ENCODE measurements around the gene PTGDS.

PTGDS gene

DNA sequence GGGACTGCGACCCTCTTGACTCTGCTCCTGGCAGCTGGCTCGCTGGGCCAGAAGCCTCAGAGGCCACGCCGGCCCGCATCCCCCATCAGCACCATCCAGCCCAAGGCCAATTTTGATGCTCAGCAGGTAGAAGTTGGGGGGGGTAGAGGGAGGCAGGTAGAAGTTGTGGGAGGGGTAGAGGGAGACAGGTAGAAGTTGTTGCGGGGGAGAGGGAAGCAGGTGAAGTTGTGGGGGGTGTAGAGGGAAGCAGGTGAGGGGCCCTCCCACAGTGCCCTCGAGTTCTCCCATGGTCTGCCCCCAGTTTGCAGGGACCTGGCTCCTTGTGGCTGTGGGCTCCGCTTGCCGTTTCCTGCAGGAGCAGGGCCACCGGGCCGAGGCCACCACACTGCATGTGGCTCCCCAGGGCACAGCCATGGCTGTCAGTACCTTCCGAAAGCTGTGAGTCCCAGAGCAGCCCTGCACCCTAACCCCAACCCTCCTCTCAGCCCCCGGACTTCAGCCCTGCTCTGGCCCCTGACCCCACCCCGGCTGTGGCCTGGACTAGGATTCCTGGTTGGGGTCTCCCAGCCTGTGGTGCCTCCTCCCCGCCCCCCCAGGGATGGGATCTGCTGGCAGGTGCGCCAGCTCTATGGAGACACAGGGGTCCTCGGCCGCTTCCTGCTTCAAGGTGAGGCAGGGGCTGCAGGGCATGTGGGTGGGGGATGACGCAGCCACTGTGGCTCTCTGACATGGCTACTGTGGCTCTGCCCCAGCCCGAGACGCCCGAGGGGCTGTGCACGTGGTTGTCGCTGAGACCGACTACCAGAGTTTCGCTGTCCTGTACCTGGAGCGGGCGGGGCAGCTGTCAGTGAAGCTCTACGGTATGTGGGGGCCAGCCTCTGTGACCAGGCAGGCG, 31.7 kb upstream of the PTGDS start:
- no peak for DNase-seq (ENCODE audit: low read depth in 2 of 2)

DNA sequence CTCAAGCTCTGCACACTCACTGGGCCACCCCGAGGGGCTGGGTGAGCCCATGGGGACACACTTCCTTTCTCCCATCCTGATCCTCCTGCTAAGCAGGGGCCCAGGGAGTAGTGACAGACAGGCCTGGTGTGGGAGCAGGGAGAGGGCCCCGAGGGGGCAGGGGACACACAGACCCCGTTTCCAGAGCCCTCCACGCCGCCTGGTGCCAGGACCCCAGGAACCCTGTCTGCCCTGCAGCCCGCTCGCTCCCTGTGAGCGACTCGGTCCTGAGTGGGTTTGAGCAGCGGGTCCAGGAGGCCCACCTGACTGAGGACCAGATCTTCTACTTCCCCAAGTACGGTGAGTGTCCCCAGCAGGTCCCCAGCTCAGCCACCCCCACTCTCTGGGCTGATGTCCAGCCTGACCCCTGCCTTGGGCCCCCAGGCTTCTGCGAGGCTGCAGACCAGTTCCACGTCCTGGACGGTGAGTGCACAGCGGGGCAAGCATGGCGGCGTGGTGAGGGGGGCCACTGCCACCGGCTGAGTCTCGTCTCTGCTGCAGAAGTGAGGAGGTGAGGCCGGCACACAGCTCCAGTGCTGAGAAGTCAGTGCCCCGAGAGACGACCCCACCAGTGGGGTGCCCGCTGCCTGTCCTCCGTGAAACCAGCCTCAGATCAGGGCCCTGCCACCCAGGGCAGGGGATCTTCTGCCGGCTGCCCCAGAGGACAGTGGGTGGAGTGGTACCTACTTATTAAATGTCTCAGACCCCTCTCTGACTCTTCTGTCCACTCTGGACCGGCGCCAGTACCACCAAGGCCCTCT, 30.9 kb upstream of the PTGDS start:
- no peak for DNase-seq (ENCODE audit: low read depth in 2 of 2)

DNA sequence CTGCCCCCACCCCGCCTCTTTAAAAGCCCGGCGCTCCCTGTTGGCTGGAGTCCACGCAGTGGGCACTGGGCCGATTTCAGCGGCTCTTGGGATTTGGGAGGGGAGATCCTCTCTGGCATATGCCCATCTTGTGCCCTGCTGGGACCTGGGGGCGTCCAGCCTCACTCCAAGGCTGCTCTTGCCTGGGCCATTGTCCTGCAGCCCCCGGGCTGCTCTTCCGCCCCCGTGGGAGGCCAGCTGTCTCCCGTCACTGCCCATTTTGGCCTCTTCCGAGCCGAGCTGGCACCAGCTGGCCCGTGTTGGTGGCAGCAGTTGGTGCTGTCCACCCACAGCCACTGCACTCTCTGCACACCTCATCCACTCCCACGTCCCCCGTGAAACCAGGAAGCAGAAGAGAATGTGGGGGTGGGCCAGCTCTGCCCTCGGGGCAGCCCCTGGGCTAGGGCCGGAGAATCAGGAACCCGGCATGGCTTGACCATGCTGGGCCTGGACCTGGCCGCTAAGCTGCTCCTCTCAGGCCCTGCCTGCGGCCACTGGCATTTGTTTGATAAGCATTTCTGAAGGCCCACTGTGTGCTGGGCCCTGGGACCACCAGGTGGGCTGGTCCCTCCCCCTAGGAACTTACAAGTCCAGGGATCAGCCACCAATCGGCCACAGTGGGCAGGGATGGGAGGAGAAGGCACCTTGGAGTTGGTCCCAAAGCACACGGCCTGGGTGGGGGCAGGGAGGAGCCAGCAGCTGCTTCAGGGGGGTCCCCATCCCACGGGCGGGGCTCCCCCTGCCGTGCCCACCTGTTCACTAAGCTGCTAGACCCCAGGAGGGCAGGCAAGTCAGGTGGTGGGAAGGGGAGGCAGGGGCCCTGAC, 30.0 kb upstream of the PTGDS start:
- DNase-seq (ENCODE audit: low read depth in 2 of 2) = no peak

DNA sequence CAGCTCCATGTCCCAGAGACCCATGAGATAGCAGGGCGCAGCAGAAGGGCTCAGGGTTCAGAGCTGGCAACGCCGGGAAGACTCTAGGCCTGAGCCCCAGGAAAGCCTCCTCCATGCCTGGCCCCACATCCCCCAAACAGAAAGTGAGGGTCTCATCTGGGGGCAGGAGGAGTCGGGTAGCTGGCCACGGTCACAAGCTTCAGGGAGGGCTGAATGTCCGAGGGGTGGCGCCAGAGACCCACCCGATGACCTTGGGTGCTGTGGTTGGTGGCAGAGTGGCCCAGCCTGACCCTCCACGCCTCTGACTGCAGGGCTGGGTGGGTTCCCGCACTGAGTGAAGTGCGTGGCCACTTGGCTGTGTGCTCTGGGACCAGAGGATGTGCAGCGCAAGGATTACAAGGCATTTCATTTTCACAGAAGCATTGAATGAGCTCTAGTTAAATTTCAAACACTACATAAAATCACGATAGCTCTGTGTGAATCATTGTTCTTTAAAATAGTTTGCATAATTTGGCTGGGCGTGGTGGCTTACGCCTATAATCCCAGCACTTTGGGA, 29.3 kb upstream of the PTGDS start:
- DNase-seq (ENCODE audit: low read depth in 2 of 2) = no peak

DNA sequence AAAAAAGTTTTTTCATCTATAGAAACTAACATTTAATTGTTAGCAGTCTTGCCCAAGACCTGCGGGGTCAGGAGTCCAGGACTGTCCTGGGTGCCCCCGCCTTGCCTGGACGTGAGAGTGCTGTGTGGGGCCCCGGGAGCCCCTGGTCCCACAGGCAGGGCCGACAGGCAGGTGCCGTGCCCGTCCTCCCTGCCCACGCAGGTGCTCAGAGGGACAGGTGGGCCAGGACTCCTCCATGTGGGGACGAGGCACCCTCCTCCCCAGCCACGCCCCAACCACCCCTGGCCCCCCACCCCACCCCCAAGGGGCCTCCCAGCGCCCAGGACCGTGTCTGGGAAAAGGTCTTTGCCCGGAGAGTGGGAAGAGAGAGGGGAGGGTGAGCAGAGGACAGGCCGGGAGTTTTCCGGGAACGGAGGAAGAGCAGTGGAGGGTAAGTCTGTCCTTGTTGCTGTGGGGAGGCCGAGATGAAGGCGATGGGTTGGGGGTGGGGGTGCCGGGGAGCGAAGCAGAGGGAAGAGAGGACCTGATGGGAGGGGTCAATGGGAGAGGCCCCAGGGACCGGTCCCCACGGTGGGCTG, 28.0 kb upstream of the PTGDS start:
- no peak for DNase-seq (ENCODE audit: low read depth in 2 of 2)

DNA sequence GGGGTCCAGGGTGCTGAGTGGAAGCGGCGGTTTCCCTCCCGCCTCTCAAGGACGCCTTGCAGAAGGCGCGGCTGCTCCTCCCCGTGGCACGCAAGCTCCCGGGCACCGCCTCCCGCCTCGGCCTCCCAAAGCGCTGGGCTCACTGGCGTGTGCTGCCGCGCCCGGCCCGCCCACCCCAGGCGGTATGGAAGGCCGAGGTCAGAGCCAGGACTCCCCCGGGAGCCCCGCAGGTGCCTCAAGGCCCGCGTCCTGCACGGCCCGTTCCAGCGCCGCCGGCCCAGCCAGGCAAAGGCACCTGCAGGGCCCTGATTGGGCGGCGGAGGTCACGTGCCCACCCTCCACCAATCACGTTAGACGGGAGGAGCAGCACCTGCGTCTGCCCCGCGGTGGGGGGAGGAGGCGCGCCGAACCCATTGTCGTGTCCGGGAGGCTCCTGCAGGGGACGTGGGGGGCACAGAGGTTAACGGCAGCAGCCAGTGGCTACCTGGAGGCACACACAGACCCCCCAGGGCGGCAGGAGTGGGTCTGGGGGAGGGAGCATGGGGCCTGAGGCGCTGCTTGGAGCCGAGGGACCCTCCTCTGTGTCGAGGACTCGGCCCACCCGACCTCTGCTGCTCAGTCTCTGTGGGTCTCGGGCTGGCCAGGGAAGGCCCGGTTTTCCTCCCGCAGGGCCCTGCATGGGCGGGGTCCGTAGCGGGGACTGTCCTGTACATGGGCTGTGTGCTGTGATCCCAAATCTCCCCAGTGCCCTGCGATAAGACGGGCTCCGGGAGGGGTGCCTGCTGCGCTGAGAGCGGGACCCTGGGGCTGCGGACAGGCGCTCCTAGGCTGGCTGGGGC, 27.3 kb upstream of the PTGDS start:
- DNase-seq (ENCODE audit: low read depth in 2 of 2) = peak; percentile 93

DNA sequence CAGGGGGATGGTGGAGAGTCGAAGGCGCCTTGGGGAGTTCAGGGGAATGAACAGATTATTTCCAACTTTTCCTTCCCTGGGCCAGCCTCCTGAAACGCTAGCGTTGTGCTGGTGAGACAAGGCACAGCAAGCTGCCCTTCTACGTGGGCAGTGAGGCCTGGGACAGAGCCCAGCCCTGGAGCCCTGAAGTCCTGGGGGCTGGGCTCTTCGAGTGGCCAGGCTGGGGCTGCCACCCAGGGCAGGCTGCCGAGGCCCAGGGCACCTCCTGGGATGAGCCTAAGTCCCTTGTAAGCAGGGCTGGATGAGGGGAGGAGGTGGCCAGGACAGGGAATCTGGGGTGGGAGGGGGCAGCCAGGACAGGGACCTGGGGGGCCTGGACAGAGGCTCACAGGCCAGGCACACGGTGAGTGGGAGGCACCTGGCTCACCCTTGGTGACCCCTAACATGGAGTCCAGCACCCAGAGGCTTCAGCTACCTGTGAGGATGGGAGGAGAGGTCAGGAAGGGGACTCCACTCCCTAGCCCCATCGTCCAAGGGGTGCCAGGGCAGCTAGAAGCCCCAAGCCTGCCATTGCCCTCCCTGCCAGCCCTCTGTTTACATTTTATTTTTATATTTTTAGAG, 26.5 kb upstream of the PTGDS start:
- no peak for DNase-seq (ENCODE audit: low read depth in 2 of 2)

DNA sequence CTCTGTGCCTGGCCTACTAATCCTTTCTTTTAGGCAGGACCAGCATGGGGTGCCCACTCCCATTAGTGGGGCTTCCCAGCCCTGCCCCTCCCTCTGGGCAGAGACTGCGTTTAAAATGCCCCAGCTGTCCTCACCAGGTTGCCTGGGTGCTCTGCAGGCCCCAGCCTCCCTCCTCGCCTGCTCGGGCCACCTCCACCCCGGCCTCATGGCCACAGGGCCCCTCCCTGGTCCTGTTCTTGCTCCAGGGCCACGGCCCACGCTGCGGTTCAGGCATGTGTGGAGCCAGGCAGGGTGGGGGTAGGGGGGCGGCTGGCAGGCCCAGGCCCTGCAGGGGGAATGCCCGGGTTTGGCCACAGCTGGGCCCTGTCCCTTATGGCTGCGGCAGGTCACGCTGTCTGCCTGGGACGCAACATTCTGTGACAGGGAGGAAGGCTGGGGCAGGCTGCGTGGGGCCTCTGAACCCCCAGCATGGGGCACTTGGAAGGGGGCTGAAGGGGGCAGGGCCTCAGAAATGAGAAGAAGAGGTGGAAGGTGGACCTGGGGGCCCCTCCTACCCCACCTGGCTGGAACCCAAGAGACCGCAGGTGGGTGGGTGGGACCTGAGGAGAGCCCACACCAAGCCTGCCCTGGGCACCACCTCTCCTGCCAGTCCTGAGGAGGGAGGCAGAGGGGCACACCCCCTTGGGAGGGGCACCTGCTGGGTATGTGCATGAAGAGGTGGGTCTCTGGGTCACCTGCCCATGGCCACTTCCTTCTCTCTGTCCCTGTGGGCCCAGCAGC, 25.6 kb upstream of the PTGDS start, which contains the start of gene LCN12:
LCN12 (plus strand) TSS at position 733 of the 780 bp plus-strand sequence. CDS start 55 bp downstream, outside the sequence.
- DNase-seq (ENCODE audit: low read depth in 2 of 2) = no peak

DNA sequence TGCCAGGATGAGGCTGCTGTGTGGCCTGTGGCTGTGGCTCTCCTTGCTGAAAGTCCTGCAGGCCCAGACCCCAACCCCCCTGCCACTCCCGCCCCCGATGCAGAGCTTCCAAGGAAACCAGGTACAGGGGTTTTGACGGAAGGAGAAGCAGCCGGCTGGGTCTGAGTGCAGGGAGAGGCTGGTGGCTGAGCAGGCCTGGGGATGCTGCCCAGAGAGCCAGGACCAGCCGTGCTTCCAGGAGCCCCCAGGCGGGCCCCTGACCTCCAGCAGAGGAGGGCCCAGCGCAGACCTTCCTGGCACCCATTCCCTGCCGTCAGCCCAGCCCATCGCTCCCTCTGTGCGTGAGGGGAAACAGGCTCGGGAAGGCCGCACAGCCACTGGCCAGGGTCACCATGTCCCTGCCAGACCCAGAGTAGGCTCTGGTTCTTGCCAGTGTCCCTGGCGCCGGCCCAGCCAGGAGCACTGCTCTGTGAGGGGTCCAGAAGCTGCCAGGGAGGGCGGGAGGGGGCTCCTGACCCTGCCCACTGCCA, 24.9 kb upstream of the PTGDS start:
- no peak for DNase-seq (ENCODE audit: low read depth in 2 of 2)

DNA sequence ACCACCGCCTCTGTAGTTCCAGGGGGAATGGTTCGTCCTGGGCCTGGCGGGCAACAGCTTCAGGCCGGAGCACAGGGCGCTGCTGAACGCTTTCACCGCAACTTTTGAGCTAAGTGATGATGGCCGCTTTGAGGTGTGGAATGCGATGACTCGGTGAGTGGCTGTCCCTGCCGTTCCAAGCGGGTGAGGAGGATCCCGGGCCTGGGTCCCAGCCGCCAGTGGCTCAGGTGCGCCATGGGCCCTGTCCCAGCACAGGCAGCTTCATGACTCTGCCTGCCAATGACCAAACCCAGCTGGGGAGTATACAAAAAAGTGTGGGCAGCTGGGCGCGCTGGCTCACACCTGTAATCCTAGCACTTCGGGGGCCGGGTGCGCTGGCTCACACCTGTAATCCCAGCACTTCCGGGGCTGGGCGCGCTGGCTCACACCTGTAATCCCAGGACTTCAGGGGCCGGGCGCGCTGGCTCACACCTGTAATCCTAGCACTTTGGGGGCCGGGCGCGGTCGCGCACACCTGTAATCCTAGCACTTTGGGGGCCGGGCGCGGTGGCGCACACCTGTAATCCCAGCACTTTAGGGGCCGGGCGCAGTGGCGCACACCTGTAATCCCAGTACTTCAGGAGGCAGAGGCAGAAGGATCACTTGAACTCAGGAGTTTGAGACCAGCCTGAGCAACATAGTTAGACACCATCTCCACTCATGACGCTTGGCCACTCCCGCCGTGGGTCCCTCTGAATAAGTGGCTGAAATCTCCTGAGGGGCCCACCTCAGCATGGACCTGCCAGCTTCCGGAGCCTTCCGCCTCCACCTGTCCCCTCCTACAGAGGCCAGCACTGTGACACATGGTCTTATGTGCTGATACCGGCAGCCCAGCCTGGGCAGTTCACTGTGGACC, 24.2 kb upstream of the PTGDS start:
- no peak for DNase-seq (ENCODE audit: low read depth in 2 of 2)

DNA sequence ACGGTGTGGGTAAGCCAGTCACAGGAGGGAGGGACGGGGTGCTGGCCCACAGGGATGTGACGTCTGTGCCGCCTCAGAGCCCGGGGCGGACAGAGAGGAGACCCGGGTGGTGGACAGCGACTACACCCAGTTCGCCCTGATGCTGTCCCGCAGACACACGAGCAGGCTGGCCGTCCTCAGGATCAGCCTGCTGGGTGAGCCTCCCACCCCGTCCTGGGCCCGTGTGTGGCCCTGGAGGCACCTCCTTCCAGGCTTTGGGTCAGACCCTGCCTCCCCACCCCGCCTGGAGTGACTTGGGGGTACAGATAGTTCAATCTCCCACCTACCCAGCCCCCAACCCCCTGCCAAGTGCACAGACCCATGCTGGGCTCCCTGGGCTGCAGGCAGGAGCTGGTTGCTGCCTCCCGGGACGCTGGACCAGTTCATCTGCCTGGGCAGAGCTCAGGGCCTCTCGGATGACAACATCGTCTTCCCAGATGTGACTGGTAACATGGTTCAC, 23.5 kb upstream of the PTGDS start:
- DNase-seq (ENCODE audit: low read depth in 2 of 2) = no peak

DNA sequence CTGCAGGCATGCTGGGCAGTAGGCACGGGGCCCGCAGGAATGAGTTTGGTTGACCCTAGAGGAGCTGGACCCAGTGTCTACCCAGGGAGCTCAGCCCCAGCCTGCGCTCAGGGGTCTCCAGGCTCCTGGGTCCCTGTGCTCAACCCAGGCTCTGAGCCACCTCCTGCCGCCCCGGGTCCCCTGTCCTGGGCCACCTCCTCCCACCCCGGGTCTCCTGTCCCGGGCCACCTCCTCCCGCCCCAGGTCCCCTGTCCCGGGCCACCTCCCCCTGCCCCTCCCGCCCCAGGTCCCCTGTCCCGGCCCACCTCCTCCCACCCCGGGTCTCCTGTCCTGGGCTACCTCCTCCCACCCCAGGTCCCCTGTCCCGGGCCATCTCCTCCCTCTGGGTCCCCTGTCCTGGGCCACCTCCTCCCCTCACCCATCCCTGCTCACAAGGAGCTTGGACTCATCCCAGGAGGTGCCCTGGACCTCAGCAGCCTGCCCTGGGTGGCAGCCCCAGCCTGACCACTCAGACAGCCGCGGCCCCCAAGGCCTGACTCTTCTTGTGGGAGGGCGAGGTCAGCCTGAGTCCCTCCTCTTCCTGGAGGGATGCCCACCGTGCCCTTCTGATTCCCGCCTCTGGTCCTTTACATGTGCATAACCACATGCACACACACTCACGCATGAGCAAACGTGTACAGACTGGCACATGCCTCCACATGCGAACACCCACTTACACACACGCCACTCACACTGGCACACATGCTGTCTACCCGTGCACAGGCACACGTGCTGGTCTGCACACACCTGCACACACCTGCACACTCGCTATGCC, 22.8 kb upstream of the PTGDS start:
- no peak for DNase-seq (ENCODE audit: low read depth in 2 of 2)

DNA sequence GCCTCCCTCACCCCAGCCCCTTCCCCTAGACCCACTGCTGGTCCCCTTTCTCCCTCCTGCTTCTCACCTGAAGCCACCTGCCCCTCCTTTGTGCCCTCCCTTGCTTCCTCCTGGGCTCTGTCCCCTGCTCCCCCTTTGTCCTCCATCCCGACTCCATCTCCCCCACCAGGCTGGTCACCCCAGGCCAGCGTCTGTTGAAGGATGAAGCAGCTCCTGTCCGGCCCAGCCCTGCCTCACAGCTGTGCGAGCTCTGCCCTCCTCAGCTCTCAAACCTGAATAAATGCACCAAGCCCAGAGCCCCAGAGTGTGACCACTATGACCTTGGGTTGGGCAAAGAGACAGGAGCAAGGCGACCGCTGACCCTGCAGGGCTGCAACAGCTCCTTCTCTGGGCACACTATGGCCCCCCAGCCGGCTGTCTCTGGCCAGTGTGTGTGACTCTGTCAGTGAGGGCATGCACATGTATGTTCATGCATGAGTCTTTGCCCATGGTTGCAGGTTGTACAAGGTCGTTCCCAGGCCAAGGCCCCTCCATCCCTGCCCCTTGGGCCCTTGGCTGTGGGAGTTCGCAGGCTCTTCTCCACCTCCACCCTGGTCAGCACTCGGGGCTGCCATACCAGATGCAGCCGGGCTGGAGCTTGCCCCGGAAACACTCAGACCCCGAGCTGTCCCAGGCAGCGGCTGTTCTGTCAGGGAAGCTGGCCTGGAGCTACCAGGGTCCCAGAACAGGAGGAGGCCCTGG, 21.9 kb upstream of the PTGDS start:
- DNase-seq (ENCODE audit: low read depth in 2 of 2) = no peak

DNA sequence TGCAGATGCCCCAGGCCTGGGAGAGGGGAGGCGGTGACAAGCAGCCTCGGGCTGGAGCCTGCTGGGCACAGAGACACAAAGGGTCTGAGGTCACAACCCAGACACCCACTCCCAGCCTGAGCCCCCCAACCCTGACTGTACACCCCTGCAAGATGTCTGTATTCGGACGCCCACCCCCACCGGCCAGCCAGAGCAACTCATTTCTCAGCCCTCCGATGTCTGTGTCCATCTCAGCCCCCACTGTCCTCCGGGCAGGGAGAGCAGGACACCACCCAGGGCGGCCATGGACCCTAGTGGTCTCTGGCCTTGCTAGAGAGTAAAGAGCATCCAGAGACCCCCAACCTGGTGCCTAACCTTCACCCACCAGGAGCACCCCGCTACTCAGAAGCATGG, 21.4 kb upstream of the PTGDS start:
- no peak for DNase-seq (ENCODE audit: low read depth in 2 of 2)

DNA sequence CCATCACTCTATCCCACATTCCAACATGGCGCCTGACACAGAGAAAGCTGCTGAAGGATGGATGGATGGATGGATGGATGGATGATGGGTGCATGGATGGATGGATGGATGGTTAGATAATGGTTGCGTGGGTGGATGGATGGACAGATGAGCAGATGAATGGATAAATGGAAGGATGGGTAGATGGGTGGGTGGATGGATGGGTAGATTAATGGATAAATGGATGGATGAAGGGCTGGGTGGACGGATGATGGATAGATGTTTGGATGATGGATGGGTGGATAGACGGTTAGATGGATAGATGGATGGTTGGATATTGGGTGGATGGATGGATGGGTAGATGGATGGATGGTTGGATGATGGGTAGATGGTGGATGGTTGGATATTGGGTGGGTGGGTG, 20.7 kb upstream of the PTGDS start:
- no peak for DNase-seq (ENCODE audit: low read depth in 2 of 2)

DNA sequence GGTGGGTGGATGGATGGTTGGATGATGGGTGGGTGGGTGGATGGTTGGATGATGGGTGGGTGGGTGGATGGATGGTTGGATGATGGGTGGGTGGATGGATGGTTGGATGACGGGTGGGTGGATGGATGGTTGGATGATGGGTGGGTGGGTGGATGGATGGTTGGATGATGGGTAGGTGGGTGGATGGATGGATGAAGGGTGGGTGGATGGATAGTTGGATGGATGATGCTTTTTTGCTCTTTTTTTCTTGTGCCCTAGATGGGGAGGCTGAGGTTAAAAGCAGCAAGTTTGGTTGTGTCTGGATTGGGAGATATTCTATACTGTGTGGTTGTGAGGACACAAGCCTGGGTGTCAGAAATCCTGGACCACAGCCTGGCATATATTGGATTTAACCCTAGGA, 19.8 kb upstream of the PTGDS start:
- no peak for DNase-seq (ENCODE audit: low read depth in 2 of 2)
